ENCODE results near the gene GIT2.

Gene GIT2, protein sequence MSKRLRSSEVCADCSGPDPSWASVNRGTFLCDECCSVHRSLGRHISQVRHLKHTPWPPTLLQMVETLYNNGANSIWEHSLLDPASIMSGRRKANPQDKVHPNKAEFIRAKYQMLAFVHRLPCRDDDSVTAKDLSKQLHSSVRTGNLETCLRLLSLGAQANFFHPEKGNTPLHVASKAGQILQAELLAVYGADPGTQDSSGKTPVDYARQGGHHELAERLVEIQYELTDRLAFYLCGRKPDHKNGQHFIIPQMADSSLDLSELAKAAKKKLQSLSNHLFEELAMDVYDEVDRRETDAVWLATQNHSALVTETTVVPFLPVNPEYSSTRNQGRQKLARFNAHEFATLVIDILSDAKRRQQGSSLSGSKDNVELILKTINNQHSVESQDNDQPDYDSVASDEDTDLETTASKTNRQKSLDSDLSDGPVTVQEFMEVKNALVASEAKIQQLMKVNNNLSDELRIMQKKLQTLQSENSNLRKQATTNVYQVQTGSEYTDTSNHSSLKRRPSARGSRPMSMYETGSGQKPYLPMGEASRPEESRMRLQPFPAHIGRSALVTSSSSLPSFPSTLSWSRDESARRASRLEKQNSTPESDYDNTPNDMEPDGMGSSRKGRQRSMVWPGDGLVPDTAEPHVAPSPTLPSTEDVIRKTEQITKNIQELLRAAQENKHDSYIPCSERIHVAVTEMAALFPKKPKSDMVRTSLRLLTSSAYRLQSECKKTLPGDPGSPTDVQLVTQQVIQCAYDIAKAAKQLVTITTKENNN
- total RNA-seq, result 85.9 to 157 (median 130) reads per million in 4 donors

DNA sequence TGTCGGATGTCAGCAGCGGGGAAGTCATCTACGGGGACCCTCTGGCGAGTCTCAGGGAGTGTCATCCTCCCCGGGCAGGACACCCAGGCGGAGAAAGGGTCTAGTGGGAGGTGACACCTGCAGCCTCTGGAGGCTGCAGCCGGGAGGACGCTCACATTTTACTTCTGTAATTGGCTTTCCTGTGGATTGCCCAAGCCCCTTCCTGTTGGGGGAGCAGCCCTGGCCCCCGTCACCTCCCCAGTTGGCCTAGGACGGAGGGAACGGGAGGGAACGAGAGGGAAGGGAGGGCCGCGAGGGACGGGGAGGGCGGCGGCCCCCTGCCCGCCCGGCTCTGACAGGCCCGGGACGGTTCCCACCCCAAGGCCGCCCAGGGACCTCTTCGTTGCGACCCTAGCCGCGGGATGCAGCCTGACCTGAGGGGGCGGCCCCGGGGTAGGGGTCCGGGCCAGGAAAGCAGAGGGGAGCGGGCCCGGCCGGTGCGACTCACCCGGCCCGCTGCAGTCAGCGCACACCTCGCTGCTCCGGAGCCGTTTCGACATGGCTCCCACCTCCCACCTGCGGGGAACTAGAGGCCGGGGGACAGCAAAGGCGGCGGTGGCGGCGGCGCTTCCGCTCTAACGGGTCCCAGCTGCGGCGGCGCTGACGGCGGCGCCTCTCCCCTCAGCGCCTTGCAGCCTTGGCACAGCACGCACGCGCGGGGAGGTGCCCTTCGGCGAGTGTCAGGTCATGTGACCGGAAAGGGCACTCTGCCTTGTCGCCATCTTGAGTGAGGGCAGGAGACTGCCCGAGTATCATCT, at the start of gene GIT2:
Gene GIT2 (minus strand): TSS at position 683 of the 797 bp plus-strand sequence. CDS start 144 bp downstream, at position 539.
- peak; percentile 90 to 97 (median 91) for DNase-seq

DNA sequence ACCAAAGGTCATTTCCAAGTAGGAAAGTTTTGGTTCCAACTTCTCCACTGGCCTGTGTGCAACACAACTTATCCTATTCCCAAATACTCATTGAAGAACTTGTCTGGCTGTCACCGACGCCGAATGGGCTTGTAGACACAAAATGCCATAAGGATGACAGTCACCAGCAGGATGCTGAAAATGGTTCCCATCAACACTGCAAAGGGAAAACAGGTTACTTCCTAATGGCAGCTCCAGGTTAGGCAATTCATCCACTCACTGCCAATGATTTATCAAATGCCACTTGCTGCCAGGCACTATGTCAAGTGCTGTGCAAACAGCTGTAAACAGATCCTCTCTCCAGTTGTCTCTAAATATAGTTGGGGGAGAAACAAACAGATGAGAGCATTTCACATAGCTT, 46.1 kb upstream of the GIT2 start:
- no peak for DNase-seq

DNA sequence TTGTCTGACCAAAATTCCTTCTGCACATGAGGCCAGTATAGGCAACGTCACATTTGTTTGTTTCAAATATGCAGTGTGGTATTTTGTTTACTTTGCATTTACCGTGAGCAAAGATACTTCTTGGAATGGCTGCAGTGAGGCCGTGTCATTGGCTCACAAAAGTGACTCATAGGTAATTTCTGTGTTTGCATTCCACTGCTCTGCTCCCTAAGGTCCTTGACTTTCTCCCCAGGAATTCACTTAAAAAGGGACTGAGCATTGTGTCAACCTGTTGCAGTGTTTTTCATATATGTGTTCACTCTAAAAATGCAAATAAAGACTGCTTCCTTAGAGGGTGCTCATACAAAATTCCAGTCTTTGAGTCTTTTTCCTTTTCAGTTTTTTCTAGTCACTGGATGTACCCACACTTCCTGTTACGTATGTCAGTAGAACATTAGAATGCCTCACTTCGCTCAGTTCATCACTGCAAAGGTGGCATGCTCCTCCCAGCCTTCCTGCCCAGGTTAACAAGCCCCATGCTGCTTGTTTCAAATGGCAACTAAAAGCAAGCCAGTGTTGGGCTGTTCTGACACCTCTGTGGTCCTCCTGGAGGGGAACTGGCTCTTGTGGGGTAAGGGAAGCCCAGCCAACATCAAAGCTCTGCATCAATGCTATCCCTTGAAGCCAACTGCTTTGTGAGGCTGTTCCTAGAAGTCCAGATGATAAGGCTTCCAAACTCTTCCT, 43.1 kb upstream of the GIT2 start:
- DNase-seq, result peak in 1 of 5 donors; percentile 68

DNA sequence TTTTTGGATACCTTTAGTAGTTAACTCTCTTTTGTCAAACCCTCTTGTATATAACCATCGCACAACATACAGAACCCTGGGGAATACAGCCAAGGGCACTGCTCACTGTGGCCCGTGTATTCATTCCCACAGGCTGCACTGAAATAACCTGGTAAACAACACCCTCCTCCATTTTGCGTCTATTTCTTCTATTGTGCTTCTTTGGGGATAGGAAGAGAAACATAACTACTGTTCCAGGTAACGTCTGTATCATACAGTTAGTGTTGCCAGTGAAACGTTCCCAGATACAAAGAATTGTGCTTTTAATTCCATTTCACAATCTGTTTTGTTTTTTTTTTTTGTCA, 42.5 kb upstream of the GIT2 start:
- DNase-seq, result no peak

DNA sequence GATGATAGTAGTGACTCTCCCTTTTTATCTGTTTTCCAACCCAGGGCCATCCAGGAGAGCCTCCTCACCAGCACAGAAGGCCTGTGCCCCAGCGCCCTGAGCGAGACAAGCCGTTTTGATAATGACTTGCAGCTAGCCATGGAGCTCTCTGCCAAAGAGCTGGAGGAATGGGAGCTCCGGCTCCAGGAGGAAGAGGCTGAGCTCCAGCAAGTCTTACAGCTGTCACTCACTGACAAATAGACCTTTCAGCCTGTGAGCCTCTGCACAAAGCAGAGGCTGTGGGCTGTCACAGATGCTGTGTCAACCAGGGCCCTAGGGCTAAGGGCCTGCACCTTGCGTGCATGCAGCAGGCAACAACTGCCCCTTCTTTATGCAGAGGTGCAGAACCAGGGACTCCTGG, 41.1 kb upstream of the GIT2 start:
- DNase-seq, result no peak

DNA sequence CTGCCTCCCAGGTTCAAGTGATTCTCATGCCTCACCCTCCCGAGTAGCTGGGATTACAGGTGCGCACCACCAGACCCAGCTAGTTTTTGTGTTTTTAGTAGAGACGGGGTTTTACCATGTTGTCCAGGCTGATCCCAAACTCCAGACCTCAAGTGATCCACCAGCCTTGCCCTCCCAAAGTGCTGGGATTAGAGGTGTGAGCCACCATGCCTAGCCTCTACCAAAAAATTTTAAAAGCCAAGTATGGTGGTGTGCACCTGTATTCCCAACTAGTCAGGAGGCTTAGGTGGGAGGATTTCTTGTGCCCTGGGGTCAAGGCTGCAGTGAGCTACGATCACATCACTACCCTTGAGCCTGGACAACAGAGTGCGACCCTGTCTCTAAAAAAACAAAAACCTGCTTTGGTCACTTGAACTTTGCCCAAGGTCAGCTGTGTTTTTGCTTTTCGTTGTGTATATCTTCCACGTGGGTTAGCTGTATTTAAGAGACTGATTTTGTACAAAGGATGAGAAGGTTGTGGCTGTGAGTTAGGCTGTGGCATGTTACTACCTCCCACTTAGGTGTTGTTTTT, 39.5 kb upstream of the GIT2 start:
- DNase-seq, result no peak

DNA sequence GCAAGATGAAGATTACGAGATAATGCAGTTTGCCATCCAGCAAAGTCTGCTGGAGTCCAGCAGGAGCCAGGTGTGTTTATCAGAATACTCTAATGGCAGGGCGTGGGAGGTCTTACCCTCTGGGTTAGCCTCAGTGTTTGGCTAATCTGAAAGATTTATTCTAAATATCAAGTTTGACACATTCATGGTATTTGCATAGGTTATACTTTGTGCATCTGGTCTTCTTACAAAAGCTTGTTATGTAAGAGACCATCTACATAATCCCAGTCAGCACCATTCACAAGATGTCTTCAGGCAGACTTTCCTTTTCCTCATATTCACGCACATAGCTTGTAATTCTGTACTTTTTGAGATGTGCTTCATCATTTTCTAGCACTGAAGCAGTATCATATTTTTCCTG, 37.7 kb upstream of the GIT2 start:
- no peak for DNase-seq

DNA sequence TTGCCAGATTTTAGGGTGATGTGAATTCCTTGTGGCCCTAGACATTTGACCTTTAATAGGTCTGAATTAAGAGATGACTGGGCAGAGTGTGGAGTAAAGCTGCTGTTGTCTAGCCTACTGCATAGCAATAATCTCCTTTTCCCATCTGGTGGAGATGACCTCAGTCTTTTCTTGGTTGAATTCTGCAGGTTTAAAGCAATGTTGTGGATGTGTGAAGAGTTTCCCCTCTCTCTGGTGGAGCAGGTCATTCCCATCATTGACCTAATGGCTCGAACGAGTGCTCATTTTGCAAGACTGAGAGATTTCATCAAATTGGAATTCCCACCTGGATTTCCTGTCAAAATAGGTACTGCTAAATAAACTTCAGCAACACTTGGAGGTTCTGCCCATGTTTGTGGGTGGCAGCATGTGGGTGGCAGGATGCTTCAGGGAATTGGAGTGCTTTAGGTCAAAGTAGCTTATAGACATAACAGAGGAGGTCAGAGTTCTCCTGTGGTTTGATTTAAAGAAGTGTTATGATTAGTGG, 33.2 kb upstream of the GIT2 start:
- no peak for DNase-seq

DNA sequence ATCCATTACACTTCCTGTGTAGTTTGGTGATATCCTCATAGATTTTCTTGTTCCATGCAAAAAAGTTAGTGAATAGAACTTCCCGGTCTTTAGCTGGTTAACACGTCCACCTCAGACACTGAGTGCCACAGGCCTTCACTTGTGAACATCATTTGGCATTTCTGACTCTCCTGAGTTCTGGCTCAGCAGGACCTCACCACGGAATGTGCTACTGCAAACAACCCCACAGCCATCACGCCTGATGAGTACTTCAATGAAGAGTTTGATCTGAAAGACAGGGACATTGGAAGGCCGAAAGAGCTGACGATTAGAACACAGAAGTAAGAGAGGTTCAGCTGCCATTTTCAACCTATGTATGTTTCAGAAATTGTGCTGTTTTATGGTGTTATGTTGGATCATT, 32.2 kb upstream of the GIT2 start:
- no peak for DNase-seq

DNA sequence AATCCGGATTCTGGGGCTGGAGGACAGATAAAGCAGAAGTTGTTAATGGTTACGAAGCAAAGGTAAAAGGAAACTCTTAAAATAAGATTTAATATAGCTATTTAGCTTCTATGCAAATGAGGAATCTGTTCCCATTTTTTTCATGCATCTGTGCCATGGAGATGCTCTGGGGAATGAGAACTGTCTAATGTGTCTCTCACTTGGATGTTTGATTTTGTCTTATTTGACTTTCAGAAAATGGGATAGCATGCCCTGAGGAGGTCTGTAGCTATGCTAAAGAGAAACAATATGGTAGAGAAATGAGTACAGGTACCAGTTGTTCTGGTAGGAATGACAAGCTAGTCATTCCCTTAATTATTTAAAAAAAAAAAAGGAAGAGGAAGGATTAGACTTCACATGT, 27.9 kb upstream of the GIT2 start:
- DNase-seq, result no peak

DNA sequence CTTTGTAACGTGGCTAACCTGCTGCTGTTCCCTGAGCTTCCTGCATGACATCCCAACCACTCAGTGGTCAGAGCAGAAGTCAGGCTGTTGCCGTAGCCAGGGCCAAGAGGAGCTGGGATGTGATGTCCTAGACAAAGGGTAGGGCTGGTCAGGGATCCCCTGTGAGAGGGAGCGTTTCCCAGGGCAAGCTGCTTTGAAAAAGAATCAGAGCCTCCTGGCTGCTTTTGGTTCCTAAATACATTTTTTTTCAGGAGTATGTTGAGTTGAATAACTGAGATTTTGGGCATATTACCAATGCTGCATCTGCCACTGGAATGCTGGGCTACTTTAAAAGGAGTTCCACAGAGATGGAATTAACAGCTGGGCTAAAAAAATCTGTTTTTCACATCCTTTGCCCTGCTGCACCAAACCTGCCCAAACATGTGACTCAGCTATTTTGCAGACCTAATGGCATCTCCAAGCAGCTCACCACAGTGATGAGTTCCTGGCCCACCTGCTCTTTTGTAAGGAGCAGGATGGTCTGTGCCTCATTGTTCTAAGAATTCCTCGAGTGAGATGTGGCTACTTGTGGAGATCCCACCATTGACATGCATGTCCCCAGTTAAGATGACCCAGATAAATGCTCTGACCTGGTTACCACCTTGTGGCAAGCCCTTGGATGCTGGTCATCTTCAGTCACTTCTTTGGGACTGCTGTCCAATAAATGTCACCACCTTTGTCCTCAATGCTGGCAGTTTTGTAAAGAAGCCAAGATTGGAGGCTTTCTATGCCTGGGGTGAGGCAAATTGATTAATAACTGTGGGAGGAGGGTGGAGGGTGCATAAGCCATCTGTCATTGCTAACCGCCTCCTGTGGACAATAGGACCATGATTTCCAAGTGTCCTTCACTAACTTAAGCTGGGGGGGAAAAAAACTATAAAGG, 27.2 kb upstream of the GIT2 start:
- no peak for DNase-seq

DNA sequence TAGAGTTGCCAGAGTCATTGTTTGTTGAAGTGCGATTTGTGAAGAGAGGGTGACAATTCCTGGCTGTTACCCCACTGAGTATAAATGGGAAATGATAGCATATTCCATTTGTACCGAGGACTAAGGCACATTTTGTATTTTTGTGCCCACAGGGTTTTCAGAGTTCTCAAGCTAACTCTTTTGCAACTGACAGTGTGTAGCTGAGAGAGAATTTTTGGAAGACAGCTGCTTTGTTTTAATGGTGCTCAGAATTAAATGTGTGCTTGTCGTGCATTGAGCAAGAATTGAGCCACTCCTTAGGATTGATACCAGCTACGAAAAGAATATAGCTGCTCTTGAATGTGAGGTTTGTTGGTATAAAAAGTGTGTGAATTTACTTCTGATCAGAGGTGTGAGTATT, 24.8 kb upstream of the GIT2 start:
- DNase-seq, result no peak

DNA sequence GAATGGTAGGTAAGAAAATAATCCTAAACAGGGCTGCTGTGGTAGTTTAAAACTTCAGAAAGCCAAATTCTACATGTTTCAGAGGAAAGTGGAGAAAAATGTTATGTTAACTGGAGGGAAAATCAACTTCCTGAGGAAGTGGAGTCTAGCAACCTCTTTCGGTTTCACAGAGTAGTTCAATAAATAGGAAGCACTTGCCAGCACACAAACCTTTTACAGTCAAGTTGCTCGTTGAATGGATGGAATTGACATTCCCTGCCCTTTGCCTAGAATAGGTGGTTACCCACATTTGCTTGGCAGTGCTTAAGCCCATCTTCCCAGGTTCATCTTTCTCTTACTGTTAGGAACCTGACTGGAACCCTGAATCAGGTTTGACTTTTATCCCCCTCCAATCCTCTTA, 19.0 kb upstream of the GIT2 start:
- DNase-seq, result peak in 1 of 5 donors; percentile 40

DNA sequence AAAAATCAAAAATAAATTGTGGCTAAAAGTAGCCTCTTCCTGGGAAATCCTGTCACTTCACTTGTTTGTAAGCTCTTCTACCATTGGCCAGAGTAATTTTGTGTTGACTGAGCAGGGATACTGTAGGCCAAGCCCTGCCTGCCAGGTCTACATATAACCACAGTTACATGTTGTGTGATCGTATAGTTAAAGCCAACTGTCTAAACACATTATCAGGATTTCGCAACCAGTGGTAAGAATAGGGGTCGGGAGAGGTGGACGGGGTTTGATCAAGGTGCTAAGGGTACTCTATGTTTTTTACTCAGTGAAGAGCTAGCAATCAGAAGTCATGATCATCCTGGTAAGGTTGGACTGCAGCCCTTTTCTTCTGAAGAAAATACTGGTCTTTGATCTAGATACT, 16.5 kb upstream of the GIT2 start:
- DNase-seq, result no peak

DNA sequence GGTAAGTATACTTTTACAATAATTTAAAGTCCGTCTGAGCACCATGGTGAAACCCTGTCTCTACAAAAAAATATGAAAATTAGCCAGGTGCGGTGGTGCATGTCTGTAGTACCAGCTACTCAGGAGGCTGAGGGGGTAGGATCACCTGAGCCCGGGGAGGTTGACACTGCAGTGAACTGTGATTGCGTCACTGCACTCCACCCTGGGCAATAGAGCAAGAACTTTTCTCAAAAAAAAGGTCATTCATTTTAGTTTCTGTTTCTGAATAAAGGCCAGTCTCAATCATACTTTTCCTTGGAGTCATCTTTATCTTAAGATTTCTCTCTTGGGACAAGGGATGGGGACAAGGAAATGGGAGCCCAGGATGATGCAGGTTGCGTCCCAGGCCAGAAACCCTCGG, 16.0 kb upstream of the GIT2 start:
- no peak for DNase-seq

DNA sequence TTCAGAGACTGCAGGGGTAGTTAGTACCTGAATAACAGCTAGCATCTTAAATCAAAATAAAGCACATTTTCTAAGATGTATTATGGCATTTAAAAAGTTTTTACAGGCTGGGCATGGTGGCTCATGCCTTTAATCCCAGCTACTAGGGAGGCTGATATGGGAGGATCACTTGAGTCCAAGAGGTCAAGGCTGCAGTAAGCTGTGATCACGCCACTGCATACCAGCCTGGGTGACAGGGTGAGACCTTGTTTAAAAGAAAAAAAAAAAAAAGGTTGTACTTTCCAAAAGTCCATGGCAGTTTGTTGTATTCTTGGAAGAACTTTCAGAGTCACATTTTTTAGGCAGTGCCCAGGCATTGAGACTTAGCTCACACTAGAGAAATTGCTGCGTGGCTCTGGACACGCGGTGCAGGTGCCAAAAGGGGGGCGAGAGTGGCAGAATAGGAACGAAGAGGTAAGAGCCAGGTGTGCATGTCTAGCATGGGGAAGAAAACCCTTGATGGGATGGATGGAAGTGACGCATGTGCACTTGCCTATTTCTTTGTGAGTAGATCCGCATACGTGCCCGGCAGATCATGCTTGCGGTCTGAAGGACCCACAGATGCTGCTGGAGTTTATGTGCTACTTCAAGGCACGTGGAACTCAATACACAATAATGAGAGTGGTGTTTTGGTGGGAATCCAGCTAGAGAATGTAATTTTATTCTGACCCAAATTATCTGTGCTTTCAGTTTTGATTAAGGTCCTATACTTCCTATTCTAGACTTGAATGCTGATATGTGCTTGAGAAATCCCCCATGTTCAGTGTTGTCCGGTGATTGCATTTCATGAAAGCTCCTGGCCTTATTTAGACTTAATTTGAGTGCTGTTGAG, 14.9 kb upstream of the GIT2 start:
- no peak for DNase-seq

DNA sequence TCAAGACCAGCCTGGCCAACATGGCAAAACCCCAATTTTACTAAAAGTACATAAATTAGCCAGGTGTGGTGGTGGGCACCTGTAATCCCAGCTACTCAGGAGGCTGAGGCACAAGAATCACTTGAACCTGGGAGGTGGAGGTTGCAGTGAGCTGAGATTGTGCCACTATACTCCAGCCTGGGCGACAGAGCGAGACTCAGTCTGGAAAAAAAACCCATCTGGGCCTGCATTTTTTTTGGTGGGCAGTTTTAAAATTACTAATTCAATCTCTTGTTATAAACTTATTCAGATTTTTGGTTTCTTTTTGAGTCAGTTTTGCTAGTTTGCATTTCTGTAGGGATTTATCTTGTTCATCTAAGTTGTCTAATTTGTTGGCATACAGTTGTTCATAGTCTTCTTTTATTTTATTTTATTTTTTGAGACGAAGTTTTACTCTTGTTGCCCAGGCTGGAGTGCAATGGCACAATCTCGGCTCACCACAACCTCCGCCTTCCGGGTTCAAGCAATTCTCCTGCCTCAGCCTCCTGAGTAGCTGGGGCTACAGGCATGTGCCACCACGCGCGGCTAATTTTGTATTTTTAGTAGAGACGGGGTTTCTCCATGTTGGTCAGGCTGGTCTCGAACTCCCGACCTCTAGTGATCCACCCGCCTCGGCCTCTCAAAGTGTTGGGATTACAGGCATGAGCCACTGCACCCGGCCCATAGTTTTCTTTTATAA, 12.7 kb upstream of the GIT2 start:
- DNase-seq, result peak in 1 of 5 donors; percentile 33

DNA sequence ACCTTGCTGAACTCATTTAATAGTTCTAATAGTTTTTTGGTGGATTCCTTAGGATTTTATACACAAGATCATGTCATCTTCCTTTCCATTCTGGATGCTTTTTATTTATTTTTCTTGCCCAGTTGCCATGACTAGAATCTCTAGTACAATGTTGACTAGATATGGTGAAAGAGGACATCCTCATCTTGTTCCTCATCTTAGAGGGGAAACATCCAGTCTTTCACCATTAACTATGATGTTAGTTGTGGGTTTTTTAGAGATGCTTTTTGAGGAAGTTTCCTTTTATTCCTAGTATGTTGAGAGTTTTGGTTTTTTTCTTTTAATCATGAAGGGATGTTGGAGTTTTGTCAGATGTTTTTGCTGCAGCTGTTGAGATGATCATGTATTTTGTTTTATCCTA, 11.7 kb upstream of the GIT2 start:
- DNase-seq, result no peak

DNA sequence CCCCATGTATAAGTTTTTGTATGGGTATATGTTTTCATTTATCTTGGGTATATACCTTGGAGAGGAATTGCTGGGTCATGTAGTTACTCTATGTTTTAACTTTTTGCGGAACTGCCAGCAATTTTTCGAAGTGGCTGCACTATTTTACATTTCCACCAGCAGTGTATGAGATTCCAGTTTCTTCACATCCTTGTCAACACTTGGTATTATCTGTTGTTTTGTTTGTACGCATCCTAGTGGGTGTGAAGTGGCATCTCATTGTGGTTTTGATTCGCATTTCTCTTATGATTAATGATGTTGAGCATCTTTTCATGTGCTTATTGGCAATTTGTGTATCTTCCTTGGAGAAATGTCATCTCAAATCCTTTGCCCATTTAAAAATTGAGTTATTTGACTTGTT, 9.9 kb upstream of the GIT2 start:
- DNase-seq, result no peak
